GM12878 (cell line): Measurements from ENCODE around the gene LSM5. TPM values are rescaled to one million over a fixed set of nuclear protein-coding genes. Genes with fewer than 3 reads are reported as not detected.
A peak's percentile ranks its signal among the peaks of the same experiment; 100 is the strongest.

Source experiments
- ATAC-seq: fragments of 200-7000 bp; cut with Tn5 transposase; 3 replicates; pipeline ENCODE4 v1.9.1; 2020; ENCODE audit warnings: mild to moderate bottlenecking, moderate library complexity
- BruUV-seq: library from RNA; stranded (reverse); fragments of 400-500 nt; replicated peaks from 2 replicates; lab custom pipeline; 2021; lab: Mats Ljungman, UMichigan
- CTCF ChIA-PET: fragments of 300-600 bp; sonication (Branson Sonifier 250); formaldehyde crosslinking; extraction: SDS; loops from one replicate; lab custom pipeline; 2021; ENCODE audit warnings: inconsistent platforms; lab: Yijun Ruan, JAX
- POLR2A ChIA-PET: fragments of 350-600 bp; formaldehyde crosslinking; extraction: SDS; loops from one replicate; lab custom pipeline; 2021; ENCODE audit warnings: inconsistent platforms; lab: Charles Lee
- RAD21 ChIA-PET: fragments of 300-600 bp; sonication (Branson Sonifier 250); formaldehyde crosslinking; loops from one replicate; lab custom pipeline; 2023; ENCODE audit warnings: antibody characterized with exemption; ENCODE audit not compliant: unreplicated experiment; lab: Charles Lee
- SMC1A ChIA-PET: fragments of 300-600 bp; sonication (Branson Sonifier 250); formaldehyde crosslinking; loops from one replicate; lab custom pipeline; 2023; ENCODE audit not compliant: unreplicated experiment, uncharacterized antibody; lab: Charles Lee
- DNase-seq: peaks from one replicate; pipeline ENCODE4 v3.0.0-alpha.2; 2011; ENCODE audit warnings: low read depth, low spot score
- FAIRE-seq: peaks from 3 replicates; lab custom pipeline; 2011; peaks lifted over from hg19 to GRCh38; lab: Jason Lieb, UNC
- H2AFZ ChIP-seq: 2 replicates; pipeline ENCODE4 v1.6.0; 2011; ENCODE audit warnings: low read depth, low read length, control low read depth; ENCODE audit not compliant: control insufficient read depth
- H3K27ac ChIP-seq: 2 replicates; pipeline ENCODE4 v1.5.1; 2011; ENCODE audit warnings: control low read depth; ENCODE audit not compliant: control insufficient read depth, insufficient read depth
- H3K27me3 ChIP-seq, 2 experiments: replicated peaks in 1 of 2; 2 replicates each; pipeline versions ENCODE4 v1.6.0 to v1.6.1; 2011; ENCODE audit warnings: low read length in 1 of 2; ENCODE audit not compliant: control insufficient read depth in 2 of 2, insufficient read depth in 2 of 2
- H3K36me3 ChIP-seq, 2 experiments: 2 replicates each; pipeline ENCODE4 v1.5.1; 2011; ENCODE audit warnings: low read length in 1 of 2; ENCODE audit not compliant: control insufficient read depth in 2 of 2, insufficient read depth in 2 of 2
- H3K4me1 ChIP-seq: 2 replicates; pipeline ENCODE4 v1.6.1; 2011; ENCODE audit warnings: mild to moderate bottlenecking, low read length, moderate library complexity, mixed read lengths; ENCODE audit not compliant: control insufficient read depth, insufficient read depth
- H3K4me2 ChIP-seq: 2 replicates; pipeline ENCODE4 v1.6.0; 2011; ENCODE audit warnings: control low read depth; ENCODE audit not compliant: control insufficient read depth, insufficient read depth
- H3K4me3 ChIP-seq: fragments of 200-600 bp; sonication (generic); 2 replicates; pipeline ENCODE4 v1.5.1; 2016
- H3K79me2 ChIP-seq: 2 replicates; pipeline ENCODE4 v1.6.0; 2011; ENCODE audit warnings: low read length; ENCODE audit not compliant: control insufficient read depth, insufficient read depth
- H3K9ac ChIP-seq: 2 replicates; pipeline ENCODE4 v1.8.0; 2011; ENCODE audit warnings: low read length, control low read depth, mixed read lengths; ENCODE audit not compliant: control insufficient read depth, insufficient read depth
- H3K9me3 ChIP-seq: replicated peaks from 3 replicates; pipeline ENCODE4 v1.5.1; 2011; ENCODE audit warnings: mild to moderate bottlenecking, low read length; ENCODE audit not compliant: control insufficient read depth, insufficient read depth
- H4K20me1 ChIP-seq: 2 replicates; pipeline ENCODE4 v1.6.0; 2011; ENCODE audit not compliant: control insufficient read depth, insufficient read depth
- ASH2L ChIP-seq: fragments of 300-600, 200-600 bp; sonication (generic); IDR thresholded peaks from 2 replicates; pipeline ENCODE4 v1.6.1; 2017; ENCODE audit warnings: low read depth, mild to moderate bottlenecking, borderline replicate concordance
- BRCA1 ChIP-seq: IDR thresholded peaks from 2 replicates; pipeline ENCODE4 v1.6.1; 2011; ENCODE audit warnings: low read depth, low read length, improper control_type of control experiment
- E2F8 ChIP-seq: fragments of 450-650 bp; IDR thresholded peaks from 2 replicates; pipeline ENCODE4 v1.6.1; 2018; ENCODE audit warnings: mild to moderate bottlenecking, low read depth, moderate library complexity; ENCODE audit not compliant: partially characterized antibody
- ETV6 ChIP-seq, 2 experiments: fragments of 450-650 bp in 1 of 2; IDR thresholded peaks in 1 of 2; conservative IDR thresholded peaks in 1 of 2; 2 replicates each; pipeline ENCODE4 v1.6.1; 2014; ENCODE audit warnings: antibody characterized with exemption in 1 of 2, borderline replicate concordance in 1 of 2, low read depth in 1 of 2, mild to moderate bottlenecking in 1 of 2, moderate library complexity in 1 of 2
- MTA3 ChIP-seq: IDR thresholded peaks from 2 replicates; pipeline ENCODE4 v1.6.1; 2012; ENCODE audit warnings: low read length, inconsistent platforms, borderline replicate concordance
- NBN ChIP-seq: fragments of 450-650 bp; IDR thresholded peaks from 2 replicates; pipeline ENCODE4 v1.6.1; 2016
- NFIC ChIP-seq: IDR thresholded peaks from 2 replicates; pipeline ENCODE4 v1.6.1; 2012; ENCODE audit warnings: low read depth, mild to moderate bottlenecking, inconsistent platforms, low read length, moderate library complexity
- PKNOX1 ChIP-seq: fragments of 450-650 bp; IDR thresholded peaks from 2 replicates; pipeline ENCODE4 v1.6.1; 2016; ENCODE audit warnings: mild to moderate bottlenecking
- PML ChIP-seq: IDR thresholded peaks from 2 replicates; pipeline ENCODE4 v1.6.1; 2012; ENCODE audit warnings: low read length, inconsistent platforms
- POLR2A ChIP-seq: IDR thresholded peaks from 2 replicates; pipeline ENCODE4 v1.6.1; 2011; ENCODE audit warnings: low read depth, mild to moderate bottlenecking, low read length
- POLR2AphosphoS2 ChIP-seq: IDR thresholded peaks from 2 replicates; pipeline ENCODE4 v1.6.1; 2011; ENCODE audit warnings: low read depth, mild to moderate bottlenecking, low read length, improper control_type of control experiment, moderate library complexity
- POLR2AphosphoS5 ChIP-seq: IDR thresholded peaks from 2 replicates; pipeline ENCODE4 v1.6.1; 2011; ENCODE audit warnings: mild to moderate bottlenecking, low read length, inconsistent platforms
- RUNX3 ChIP-seq: IDR thresholded peaks from 2 replicates; pipeline ENCODE4 v1.6.1; 2012; ENCODE audit warnings: low read length, inconsistent platforms
- SPI1 ChIP-seq: IDR thresholded peaks from 2 replicates; pipeline ENCODE4 v1.6.1; 2011; ENCODE audit warnings: low read depth, mild to moderate bottlenecking, low read length, moderate library complexity, borderline replicate concordance; ENCODE audit not compliant: insufficient read depth
- STAT1 ChIP-seq: fragments of 450-650 bp; conservative IDR thresholded peaks from 2 replicates; pipeline ENCODE4 v1.6.1; 2014; ENCODE audit warnings: antibody characterized with exemption, mild to moderate bottlenecking
- ZNF384 ChIP-seq: IDR thresholded peaks from 2 replicates; pipeline ENCODE4 v1.6.1; 2012; ENCODE audit warnings: low read depth, mild to moderate bottlenecking, low read length, improper control_type of control experiment, borderline replicate concordance
- WGBS: methylation state at CpG from one replicate; pipeline ENCODE4 v1.1.6; 2016; ENCODE audit warnings: low lambda C conversion rate; ENCODE audit not compliant: insufficient replicate concordance, insufficient coverage; ENCODE audit errors: missing lambda C conversion rate; 5-methylcytosine and 5-hydroxymethylcytosine counted together
- in situ Hi-C: fragments of 300-500 bp; cut with MboI; formaldehyde crosslinking; loops from 9 replicates; pipeline ENCODE4 v1.14.3; 2018; ENCODE audit warnings: mixed read lengths
- intact Hi-C: fragments of 100-400 bp; cut with micrococcal nuclease; formaldehyde crosslinking; loops from one replicate; pipeline ENCODE4 v1.14.2; 2022; ENCODE audit not compliant: unreplicated experiment
- polyA plus RNA-seq, 11 experiments: library from polyadenylated mRNA; depleted of rRNA in 4 of 11; unstranded in 6 of 11; stranded (reverse) in 5 of 11; fragments of >200 nt; fragmentation: Nextera tagmentation in 4 of 11; fragmentation: Illumina TruSeq in 1 of 11; extraction: Ambion mirVana in 4 of 11; extraction: Trizol in 1 of 11; gene quantifications; 1 replicate in 1 of 11; 2 replicates in 10 of 11; pipeline versions ENCODE4 v1.2.1 to v1.2.3, GENCODE V29; 2011 to 2016; ENCODE audit warnings: inconsistent platforms in 2 of 11, missing spikeins in 2 of 11, low read depth in 1 of 11
- total RNA-seq, 4 experiments: library from RNA; depleted of rRNA in 3 of 4; stranded (reverse); fragments of >200 nt in 3 of 4; fragmentation: Illumina TruSeq in 1 of 4; extraction: Trizol in 1 of 4; gene quantifications; 2 replicates each; pipeline versions ENCODE4 v1.2.1 to v1.2.3, GENCODE V29; 2013 to 2021
- TF ChIP-seq, protein P1 (sequence below): IDR thresholded peaks from 2 replicates; pipeline ENCODE4 v1.6.1; 2012; ENCODE audit warnings: low read depth, low read length, improper control_type of control experiment

The LSM5 gene
- total and polyA plus RNA-seq, 10 of the 15 experiments (the other 5 are each of a cell fraction or from before 2014, with no cell fraction given): 29.4 to 538 (median 145) TPM

GRCh38 chr7:32495298-32496051 is 5.3 kb upstream of the LSM5 start, which contains the start of gene AVL9 (continued):
- TF ChIP-seq PKNOX1: peak; percentile 75
- peak; percentile 38 for TF ChIP-seq RUNX3
- no peak for TF ChIP-seq BRCA1
- no peak for TF ChIP-seq NFIC

GRCh38 chr7:32494946-32495297 is 4.7 kb upstream of the LSM5 start:
- CTCF ChIA-PET: interaction anchor here (0.9 to 1.7 kb wide), 4 partner anchors 20 to 40 kb away, joined by 3 to 4 read pairs (median 3); no protein-coding TSS in a partner anchor
- in situ Hi-C loops: no loop called here
- no peak for DNase-seq
- Histone ChIP-seq H3K4me2 (peak overlapping the region; percentile 66), H3K79me2 (peaks cover 35% of the 10 kb centered on the region), H4K20me1 (no peaks in the 10 kb centered on the region), H3K36me3 (no peaks in the 10 kb centered on the region), H3K4me1 (no peaks in the 10 kb centered on the region), H3K9ac (peak overlapping the region; percentile 66), H3K4me3 (peak overlapping the region; percentile 96), H2AFZ (peak overlapping the region; percentile 96), H3K9me3 (no peaks in the 10 kb centered on the region; the same call in 2 of the 3 replicates), H3K27ac (peak overlapping the region; percentile 61; the same call in 1 of the 2 replicates), H3K27me3 (no peaks in the 10 kb centered on the region)
- no TSS peak for BruUV-seq
- 1% methylated on average over 6 of the region's 14 CpGs for WGBS
- POLR2A ChIA-PET: interaction anchor here (0.7 to 2.0 kb wide), 3 partner anchors 12 to 36 kb away, joined by 3 to 9 read pairs (median 6); no protein-coding TSS in a partner anchor
- RAD21 ChIA-PET: interaction anchor here (0.9 to 1.5 kb wide), 3 partner anchors 20 to 94 kb away, joined by 3 to 4 read pairs (median 4); no protein-coding TSS in a partner anchor
- intact Hi-C loops: loop anchor here (5.0 to 10.0 kb wide), 4 partner anchors 82 to 567 kb away; partner anchors contain the start of genes KBTBD2 and NT5C3A
- peak; percentile 2 for ATAC-seq
- SMC1A ChIA-PET: interaction anchor here (2.4 kb wide), 1 partner anchor 94 kb away, joined by 8 read pairs; no protein-coding TSS in a partner anchor
- no peak for FAIRE-seq
- TF ChIP-seq E2F8: peak; percentile 28
- TF ChIP-seq POLR2AphosphoS5: peak; percentile 70; the same call in 1 of the 2 replicates
- TF ChIP-seq POLR2AphosphoS2: peak; percentile 45; the same call in 1 of the 2 replicates
- peak; percentile 42; the same call in 1 of the 2 replicates for TF ChIP-seq NBN
- no peak for TF ChIP-seq BRCA1
- peak; percentile 5; the same call in 1 of the 2 replicates for TF ChIP-seq RUNX3
- TF ChIP-seq SPI1: no peak
- no peak for TF ChIP-seq ZNF384
- TF ChIP-seq ASH2L: no peak
- TF ChIP-seq PML: peak; percentile 12; the same call in 1 of the 2 replicates
- peak; percentile 31 for TF ChIP-seq POLR2A
- no peak for TF ChIP-seq MTA3
- TF ChIP-seq, protein P1, sequence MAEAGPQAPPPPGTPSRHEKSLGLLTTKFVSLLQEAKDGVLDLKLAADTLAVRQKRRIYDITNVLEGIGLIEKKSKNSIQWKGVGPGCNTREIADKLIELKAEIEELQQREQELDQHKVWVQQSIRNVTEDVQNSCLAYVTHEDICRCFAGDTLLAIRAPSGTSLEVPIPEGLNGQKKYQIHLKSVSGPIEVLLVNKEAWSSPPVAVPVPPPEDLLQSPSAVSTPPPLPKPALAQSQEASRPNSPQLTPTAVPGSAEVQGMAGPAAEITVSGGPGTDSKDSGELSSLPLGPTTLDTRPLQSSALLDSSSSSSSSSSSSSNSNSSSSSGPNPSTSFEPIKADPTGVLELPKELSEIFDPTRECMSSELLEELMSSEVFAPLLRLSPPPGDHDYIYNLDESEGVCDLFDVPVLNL: no peak
- no peak for TF ChIP-seq ETV6 (conservative IDR thresholded peaks at IDR 0.05 in 1 of 2, IDR thresholded peaks at IDR 0.05 in 1 of 2; ENCODE audit: borderline replicate concordance in 1 of 2, low read depth in 1 of 2)
- TF ChIP-seq STAT1: no peak
